ENCODE results near the gene PATL1. TPM values are rescaled to one million over a fixed set of nuclear protein-coding genes. Genes with fewer than 3 reads are reported as not detected.

Gene PATL1
- total and polyA plus RNA-seq, 2 donors (not counting 1 experiment from before 2014, with no cell fraction given) = 40.8 to 45.0 TPM

DNA sequence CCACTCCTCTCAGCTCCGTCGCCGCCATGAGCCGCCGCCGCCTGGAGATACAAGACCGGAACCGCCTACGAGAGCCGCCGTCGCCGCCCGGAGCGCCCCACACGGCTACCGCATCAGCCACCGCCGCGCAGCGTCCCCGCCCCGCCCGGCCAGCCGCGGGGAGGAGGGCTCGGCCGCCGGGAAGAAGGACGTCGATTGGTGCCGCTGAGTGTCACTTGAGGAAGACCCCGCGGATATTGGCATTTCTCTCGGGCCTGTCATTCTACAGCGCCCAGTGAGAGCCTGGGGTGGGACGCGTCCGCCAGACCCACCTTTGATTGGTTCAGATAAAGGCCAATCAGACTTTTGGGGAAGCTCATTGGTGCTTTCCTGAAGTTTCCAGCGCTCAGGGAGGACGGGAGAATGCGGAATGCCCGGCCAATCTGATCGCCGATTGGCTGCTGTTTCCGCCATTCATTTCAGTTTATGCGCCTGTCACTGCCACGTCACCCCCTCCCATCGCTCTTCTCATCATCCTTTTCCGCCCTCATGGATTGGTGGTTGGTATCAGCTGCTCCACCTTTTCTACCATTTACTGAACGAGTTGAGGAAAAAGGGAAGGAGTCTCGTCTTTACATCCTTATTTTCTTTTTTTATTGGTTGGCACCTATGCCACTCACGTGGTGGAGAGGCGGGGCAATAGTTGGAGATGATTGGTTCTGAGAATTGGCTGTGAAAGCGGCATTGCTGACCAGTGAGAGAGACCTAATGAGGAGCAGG is 53.0 kb downstream of the PATL1 start, which contains the start of gene OSBP:
OSBP (minus strand) TSS at position 138 of the 759 bp plus-strand sequence; CDS start at position 28, 110 bp downstream.
- peak within 1 kb of the TSS; percentile 92 for H3K27ac Mint-ChIP-seq
- Histone ChIP-seq H4K20me1 (ENCODE audit: control insufficient read depth, insufficient read depth, low read length, poor library complexity, severe bottlenecking) (peaks cover 40% of the 10 kb centered on the region), H3K36me3 (replicated peaks in 1 of 2; ENCODE audit: control extremely low read depth in 1 of 2, control insufficient read depth in 1 of 2, extremely low read depth in 1 of 2, insufficient read depth in 2 of 2, low read length in 1 of 2) (peaks cover 2 to 8% of the 10 kb centered on the region in 2 experiments), H3K4me3 (ENCODE audit: control extremely low read depth in 1 of 5, extremely low read depth in 1 of 5, insufficient read depth in 1 of 5, low read depth in 2 of 5, low read length in 4 of 5) (peak within 1 kb of the TSS; percentile 47 to 86 (median 77)), H3K4me1 (ENCODE audit: control insufficient read depth in 2 of 2, insufficient read depth in 2 of 2, low read length in 2 of 2) (peaks cover 20% of the 10 kb centered on the region in 2 donors), H3K9ac (ENCODE audit: low read length) (peak within 1 kb of the TSS; percentile 79), H3K9me3 (ENCODE audit: control extremely low read depth in 1 of 3, control insufficient read depth in 2 of 3, insufficient read depth in 1 of 3, low read length in 2 of 3) (no peaks in the 10 kb centered on the region), H3K79me2 (ENCODE audit: control insufficient read depth, insufficient read depth, low read length) (peaks cover 43% of the 10 kb centered on the region), H2AFZ (ENCODE audit: insufficient read depth, low read depth, low read length, poor library complexity, severe bottlenecking) (peak within 1 kb of the TSS; percentile 90), H3K4me2 (replicated peaks; ENCODE audit: low read depth, low read length, poor library complexity, severe bottlenecking) (peak within 1 kb of the TSS; percentile 96), H3K27me3 (replicated peaks in 1 of 4; ENCODE audit: control extremely low read depth in 1 of 4, control insufficient read depth in 3 of 4, insufficient read depth in 4 of 4, low read length in 3 of 4) (no peaks in the 10 kb centered on the region), H3K27ac (ENCODE audit: low read length in 2 of 2) (peak within 1 kb of the TSS; percentile 92 to 97)
- ATAC-seq (ENCODE audit: low read depth) = peak; percentile 76
- under 1% methylated on average over 42 of the region's 55 CpGs for WGBS (ENCODE audit: insufficient coverage)
- no peaks in the 10 kb centered on the region for H3K9me3 Mint-ChIP-seq (ENCODE audit: insufficient read depth)
- H3K4me1 Mint-ChIP-seq = peaks cover 43% of the 10 kb centered on the region
- intact Hi-C loops (cut with micrococcal nuclease) = loop anchor here (1.0 to 2.0 kb wide), 7 partner anchors 45 to 1036 kb away; partner anchors contain the start of genes PATL1 and STX3
- POLR2A ChIA-PET = interaction anchor here (0.5 to 2.2 kb wide), 9 partner anchors 31 to 1546 kb away, joined by 3 to 40 read pairs (median 4); partner anchors contain the start of gene PATL1
- DNase-seq = peak; percentile 100
- CTCF ChIA-PET = interaction anchor here (0.6 to 3.2 kb wide), 8 partner anchors 11 to 1815 kb away, joined by 3 to 10 read pairs (median 3); partner anchors contain the start of gene PATL1
- H3K4me3 Mint-ChIP-seq = peak within 1 kb of the TSS; percentile 89
- no peak for TF ChIP-seq EZH2 (IDR thresholded peaks at IDR 0.05; ENCODE audit: borderline replicate concordance, insufficient read depth, low read depth, low read length, poor library complexity, severe bottlenecking)
- TF ChIP-seq, protein P1, sequence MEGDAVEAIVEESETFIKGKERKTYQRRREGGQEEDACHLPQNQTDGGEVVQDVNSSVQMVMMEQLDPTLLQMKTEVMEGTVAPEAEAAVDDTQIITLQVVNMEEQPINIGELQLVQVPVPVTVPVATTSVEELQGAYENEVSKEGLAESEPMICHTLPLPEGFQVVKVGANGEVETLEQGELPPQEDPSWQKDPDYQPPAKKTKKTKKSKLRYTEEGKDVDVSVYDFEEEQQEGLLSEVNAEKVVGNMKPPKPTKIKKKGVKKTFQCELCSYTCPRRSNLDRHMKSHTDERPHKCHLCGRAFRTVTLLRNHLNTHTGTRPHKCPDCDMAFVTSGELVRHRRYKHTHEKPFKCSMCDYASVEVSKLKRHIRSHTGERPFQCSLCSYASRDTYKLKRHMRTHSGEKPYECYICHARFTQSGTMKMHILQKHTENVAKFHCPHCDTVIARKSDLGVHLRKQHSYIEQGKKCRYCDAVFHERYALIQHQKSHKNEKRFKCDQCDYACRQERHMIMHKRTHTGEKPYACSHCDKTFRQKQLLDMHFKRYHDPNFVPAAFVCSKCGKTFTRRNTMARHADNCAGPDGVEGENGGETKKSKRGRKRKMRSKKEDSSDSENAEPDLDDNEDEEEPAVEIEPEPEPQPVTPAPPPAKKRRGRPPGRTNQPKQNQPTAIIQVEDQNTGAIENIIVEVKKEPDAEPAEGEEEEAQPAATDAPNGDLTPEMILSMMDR (IDR thresholded peaks at IDR 0.05) = no peak
- no peaks in the 10 kb centered on the region for H3K27me3 Mint-ChIP-seq
